Measurements from ENCODE around the gene AGMO. TPM values are rescaled to one million over a fixed set of nuclear protein-coding genes. Genes with fewer than 3 reads are reported as not detected.
"Not testable (repeated sequence)": the region's sequence is repeated elsewhere in the genome, so short reads cannot be mapped to it uniquely, and the experiment has no call there.

The AGMO gene
- total RNA-seq, 1 donor from 2014 or later = 0.60 TPM

DNA sequence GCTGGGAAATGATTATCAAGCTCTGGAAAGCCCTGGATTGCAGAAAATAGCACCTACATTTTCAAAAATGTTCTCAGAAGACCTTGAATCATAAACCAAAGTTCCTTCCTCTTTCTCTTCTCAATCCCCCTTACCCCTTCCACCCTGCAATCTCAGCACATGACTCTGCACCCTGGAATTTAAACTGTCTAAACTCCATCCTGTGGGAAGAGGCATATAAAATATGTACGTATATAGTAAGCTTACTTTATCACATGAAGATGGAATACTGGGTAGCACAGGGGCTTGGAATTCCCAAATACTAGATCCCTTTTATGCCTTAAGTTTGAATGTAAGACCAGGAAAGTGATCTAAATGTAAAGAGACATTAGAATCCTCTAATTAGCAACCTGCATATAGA, 7.7 kb downstream of the AGMO start:
- Mint-ChIP-seq H3K4me3 (ENCODE audit: unreplicated experiment) (no peak overlapping the region), H3K4me1 (ENCODE audit: low read depth) (peaks cover 46% of the 10 kb centered on the region), H3K36me3 (ENCODE audit: low read depth) (no peaks in the 10 kb centered on the region), H3K27me3 (ENCODE audit: low read depth) (no peaks in the 10 kb centered on the region), H3K27ac (ENCODE audit: unreplicated experiment) (peak overlapping the region; percentile 76), H3K9me3 (ENCODE audit: low read depth) (no peaks in the 10 kb centered on the region)
- TF ChIP-seq, protein P1, sequence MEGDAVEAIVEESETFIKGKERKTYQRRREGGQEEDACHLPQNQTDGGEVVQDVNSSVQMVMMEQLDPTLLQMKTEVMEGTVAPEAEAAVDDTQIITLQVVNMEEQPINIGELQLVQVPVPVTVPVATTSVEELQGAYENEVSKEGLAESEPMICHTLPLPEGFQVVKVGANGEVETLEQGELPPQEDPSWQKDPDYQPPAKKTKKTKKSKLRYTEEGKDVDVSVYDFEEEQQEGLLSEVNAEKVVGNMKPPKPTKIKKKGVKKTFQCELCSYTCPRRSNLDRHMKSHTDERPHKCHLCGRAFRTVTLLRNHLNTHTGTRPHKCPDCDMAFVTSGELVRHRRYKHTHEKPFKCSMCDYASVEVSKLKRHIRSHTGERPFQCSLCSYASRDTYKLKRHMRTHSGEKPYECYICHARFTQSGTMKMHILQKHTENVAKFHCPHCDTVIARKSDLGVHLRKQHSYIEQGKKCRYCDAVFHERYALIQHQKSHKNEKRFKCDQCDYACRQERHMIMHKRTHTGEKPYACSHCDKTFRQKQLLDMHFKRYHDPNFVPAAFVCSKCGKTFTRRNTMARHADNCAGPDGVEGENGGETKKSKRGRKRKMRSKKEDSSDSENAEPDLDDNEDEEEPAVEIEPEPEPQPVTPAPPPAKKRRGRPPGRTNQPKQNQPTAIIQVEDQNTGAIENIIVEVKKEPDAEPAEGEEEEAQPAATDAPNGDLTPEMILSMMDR (IDR thresholded peaks at IDR 0.05) = no peak
- DNase-seq (ENCODE audit: low spot score) = no peak

DNA sequence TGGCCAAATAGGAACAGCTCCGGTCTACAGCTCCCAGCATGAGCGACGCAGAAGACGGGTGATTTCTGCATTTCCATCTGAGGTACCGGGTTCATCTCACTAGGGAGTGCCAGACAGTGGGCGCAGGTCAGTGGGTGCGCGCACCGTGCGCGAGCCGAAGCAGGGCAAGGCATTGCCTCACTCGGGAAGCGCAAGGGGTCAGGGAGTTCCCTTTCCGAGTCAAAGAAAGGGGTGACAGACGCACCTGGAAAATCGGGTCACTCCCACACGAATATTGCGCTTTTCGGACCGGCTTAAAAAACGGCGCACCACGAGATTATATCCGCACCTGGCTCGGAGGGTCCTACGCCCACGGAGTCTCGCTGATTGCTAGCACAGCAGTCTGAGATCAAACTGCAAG, 14.5 kb downstream of the AGMO start:
- H3K36me3 Mint-ChIP-seq (ENCODE audit: low read depth); H3K9me3 Mint-ChIP-seq (ENCODE audit: low read depth); H3K27me3 Mint-ChIP-seq (ENCODE audit: low read depth); DNase-seq (ENCODE audit: low spot score): not testable (repeated sequence)
- peaks cover 16% of the 10 kb centered on the region for H3K4me1 Mint-ChIP-seq (ENCODE audit: low read depth)
- H3K27ac Mint-ChIP-seq (ENCODE audit: unreplicated experiment) = peak overlapping the region; percentile 27
- peak overlapping the region; percentile 63 for H3K4me3 Mint-ChIP-seq (ENCODE audit: unreplicated experiment)

DNA sequence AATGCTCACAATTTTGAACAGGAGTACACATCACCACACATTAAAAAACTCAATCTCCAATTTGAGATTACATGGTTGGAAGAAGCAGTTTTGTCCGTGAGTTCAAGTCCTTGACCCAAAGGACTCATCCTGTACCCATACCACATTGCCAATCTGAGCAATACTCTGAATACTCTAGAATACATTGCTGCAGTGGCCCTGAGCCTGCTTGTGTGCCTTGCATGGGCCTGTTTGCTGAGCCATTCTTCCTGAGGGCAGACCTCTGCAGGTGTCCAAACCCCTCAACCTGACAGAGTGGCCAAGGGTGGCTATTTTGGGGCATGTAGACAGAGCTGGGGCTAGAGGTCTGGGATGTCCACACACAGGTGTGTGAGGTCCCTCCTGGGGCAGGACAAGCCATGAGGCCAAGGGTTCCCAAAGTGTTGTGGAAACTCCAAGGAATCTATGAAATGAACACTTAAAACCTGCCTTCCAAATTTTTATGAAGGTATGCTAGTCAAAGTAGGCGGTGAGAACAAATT, 15.5 kb downstream of the AGMO start:
- H3K27ac Mint-ChIP-seq (ENCODE audit: unreplicated experiment) = no peak overlapping the region
- no peaks in the 10 kb centered on the region for H3K36me3 Mint-ChIP-seq (ENCODE audit: low read depth)
- peaks cover 24% of the 10 kb centered on the region for H3K4me1 Mint-ChIP-seq (ENCODE audit: low read depth)
- H3K4me3 Mint-ChIP-seq (ENCODE audit: unreplicated experiment) = no peak overlapping the region
- no peaks in the 10 kb centered on the region for H3K27me3 Mint-ChIP-seq (ENCODE audit: low read depth)
- no peak for DNase-seq (ENCODE audit: low spot score)
- peaks cover 3% of the 10 kb centered on the region for H3K9me3 Mint-ChIP-seq (ENCODE audit: low read depth)
- TF ChIP-seq, protein P1 (IDR thresholded peaks at IDR 0.05) = no peak

DNA sequence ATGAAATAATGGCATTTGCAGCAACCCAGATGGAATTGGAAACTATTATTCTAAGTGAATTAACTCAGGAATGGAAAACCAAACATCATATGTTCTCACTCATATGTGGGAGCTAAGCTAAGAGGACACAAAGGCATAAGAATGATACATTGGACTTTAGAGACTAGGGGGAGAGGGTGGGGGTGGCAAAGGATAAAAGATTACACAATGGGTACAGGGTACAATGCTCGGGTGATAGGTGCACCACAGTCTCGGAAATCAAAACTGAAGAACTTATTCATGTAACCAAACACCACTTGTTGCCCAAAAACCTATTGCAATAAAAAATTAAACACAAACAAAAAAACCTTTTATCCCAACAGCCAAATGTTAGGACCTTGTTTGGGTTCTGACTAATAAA, 17.8 kb downstream of the AGMO start:
- TF ChIP-seq, protein P1 (IDR thresholded peaks at IDR 0.05) = no peak
- H3K36me3 Mint-ChIP-seq (ENCODE audit: low read depth) = no peaks in the 10 kb centered on the region
- H3K4me3 Mint-ChIP-seq (ENCODE audit: unreplicated experiment) = no peak overlapping the region
- no peak for DNase-seq (ENCODE audit: low spot score)
- H3K27ac Mint-ChIP-seq (ENCODE audit: unreplicated experiment) = no peak overlapping the region
- H3K27me3 Mint-ChIP-seq (ENCODE audit: low read depth) = no peaks in the 10 kb centered on the region
- H3K4me1 Mint-ChIP-seq (ENCODE audit: low read depth) = peaks cover 25% of the 10 kb centered on the region
- H3K9me3 Mint-ChIP-seq (ENCODE audit: low read depth) = peaks cover 9% of the 10 kb centered on the region

DNA sequence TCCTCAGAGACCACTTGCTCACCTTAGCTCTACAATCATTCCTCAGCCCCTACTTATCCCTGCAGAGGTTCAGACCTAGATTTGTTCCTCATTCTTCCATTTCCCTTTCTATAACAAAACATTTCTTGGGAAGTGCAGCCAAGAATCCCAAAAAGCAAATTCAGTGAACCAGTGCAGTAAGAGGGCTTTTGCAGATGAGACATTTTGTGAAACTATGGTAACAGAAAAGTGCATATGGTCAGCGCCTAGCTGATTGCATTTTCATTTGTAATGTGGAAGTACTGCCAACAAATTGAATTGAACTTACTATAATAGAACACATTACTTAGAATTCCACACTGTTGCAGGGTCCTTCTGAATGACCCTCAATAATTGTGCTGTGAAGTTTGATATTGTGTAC, 18.6 kb downstream of the AGMO start:
- DNase-seq (ENCODE audit: low spot score) = no peak
- Mint-ChIP-seq H3K4me1 (ENCODE audit: low read depth) (peaks cover 25% of the 10 kb centered on the region), H3K9me3 (ENCODE audit: low read depth) (peaks cover 9% of the 10 kb centered on the region), H3K27ac (ENCODE audit: unreplicated experiment) (no peak overlapping the region), H3K27me3 (ENCODE audit: low read depth) (no peaks in the 10 kb centered on the region), H3K4me3 (ENCODE audit: unreplicated experiment) (no peak overlapping the region), H3K36me3 (ENCODE audit: low read depth) (no peaks in the 10 kb centered on the region)
- TF ChIP-seq, protein P1 (IDR thresholded peaks at IDR 0.05) = no peak

DNA sequence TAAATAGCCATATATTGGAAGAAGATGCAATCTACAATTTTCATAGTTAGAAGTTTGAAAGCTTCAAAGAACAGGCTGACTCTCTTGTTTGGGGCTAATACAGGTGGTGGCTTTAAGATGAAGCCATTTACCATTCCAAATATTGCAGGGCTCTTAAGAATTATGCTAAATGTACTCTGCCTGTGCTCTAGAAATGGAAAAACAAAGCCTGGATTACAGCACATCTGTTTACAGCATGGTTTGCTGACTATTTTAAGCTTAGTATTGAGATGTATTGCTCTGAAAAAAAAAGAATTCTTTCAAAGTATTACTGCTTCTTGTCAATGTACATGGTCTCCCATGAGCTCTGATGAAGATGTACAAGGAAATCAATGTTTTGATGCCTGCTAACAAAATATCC, 34.2 kb downstream of the AGMO start:
- no peak overlapping the region for H3K4me3 Mint-ChIP-seq (ENCODE audit: unreplicated experiment)
- TF ChIP-seq, protein P1 (IDR thresholded peaks at IDR 0.05) = no peak
- H3K36me3 Mint-ChIP-seq (ENCODE audit: low read depth) = no peaks in the 10 kb centered on the region
- no peak for DNase-seq (ENCODE audit: low spot score)
- H3K27me3 Mint-ChIP-seq (ENCODE audit: low read depth) = no peaks in the 10 kb centered on the region
- H3K27ac Mint-ChIP-seq (ENCODE audit: unreplicated experiment) = no peak overlapping the region
- no peaks in the 10 kb centered on the region for H3K4me1 Mint-ChIP-seq (ENCODE audit: low read depth)
- peaks cover 4% of the 10 kb centered on the region for H3K9me3 Mint-ChIP-seq (ENCODE audit: low read depth)

Measured in chondrocyte (in vitro differentiated cells).